Gastroesophageal sphincter (tissue), 4 donors: ENCODE results near the gene CADM1. TPM values are rescaled to one million over a fixed set of nuclear protein-coding genes. Genes with fewer than 3 reads are reported as not detected.

Experiments
- ATAC-seq: fragments of 150-250 bp; one replicate; pipeline ENCODE4 v1.9.1; 2016; ENCODE audit warnings: mild to moderate bottlenecking, moderate library complexity
- H3K27ac ChIP-seq, 4 donors: fragments of 200-600 bp; sonication (generic) in 3 of 4; 1 replicate in 3 of 4; 2 replicates in 1 of 4; pipeline ENCODE4 v1.5.1; 2016 to 2019
- H3K27me3 ChIP-seq: fragments of 200-600 bp; sonication (generic); one replicate; pipeline ENCODE4 v1.5.1; 2019
- H3K36me3 ChIP-seq, 2 donors: fragments of 200-600 bp; sonication (generic); one replicate each; pipeline ENCODE4 v1.5.1; 2019; ENCODE audit warnings: control low read depth in 1 of 2
- H3K4me1 ChIP-seq, 3 donors: fragments of 200-600 bp; sonication (generic); 1 replicate in 2 of 3; 2 replicates in 1 of 3; pipeline ENCODE4 v1.5.1; 2016 to 2019; ENCODE audit warnings: control low read depth in 2 of 3
- H3K4me3 ChIP-seq, 2 donors: fragments of 200-600 bp; sonication (generic); one replicate each; pipeline ENCODE4 v1.5.1; 2019; ENCODE audit warnings: mild to moderate bottlenecking in 1 of 2, moderate library complexity in 1 of 2
- H3K9me3 ChIP-seq, 3 donors: fragments of 200-600 bp; sonication (generic); one replicate each; pipeline ENCODE4 v1.5.1; 2017 to 2019; ENCODE audit warnings: control low read depth in 2 of 3
- CTCF ChIP-seq, 4 experiments: fragments of 200-600 bp in 2 of 4; fragments of 450-650 bp in 2 of 4; sonication (generic) in 1 of 4; IDR thresholded peaks; one replicate each; pipeline ENCODE4 v1.5.1; 2017 to 2019; ENCODE audit warnings: antibody characterized with exemption in 4 of 4, mild to moderate bottlenecking in 2 of 4, moderate library complexity in 2 of 4
- EP300 ChIP-seq: sonication (generic); formaldehyde crosslinking; IDR thresholded peaks from one replicate; pipeline ENCODE4 v1.6.1; 2017; ENCODE audit warnings: antibody characterized with exemption, mild to moderate bottlenecking
- POLR2A ChIP-seq, 2 donors: fragments of 450-650 bp; IDR thresholded peaks; one replicate each; pipeline ENCODE4 v1.6.1; 2017; ENCODE audit warnings: antibody characterized with exemption in 2 of 2, mild to moderate bottlenecking in 2 of 2, moderate library complexity in 1 of 2
- POLR2AphosphoS5 ChIP-seq: sonication (generic); formaldehyde crosslinking; IDR thresholded peaks from one replicate; pipeline ENCODE4 v1.6.1; 2017; ENCODE audit warnings: antibody characterized with exemption
- WGBS, 2 donors: methylation state at CpG; one replicate each; pipeline ENCODE4 v1.1.5; 2018; ENCODE audit warnings: low coverage in 1 of 2; 5-methylcytosine and 5-hydroxymethylcytosine counted together
- total RNA-seq, 4 donors: library from RNA; depleted of rRNA; stranded (reverse); fragments of >200 nt; gene quantifications; one replicate each; pipeline ENCODE4 v1.1.0, GENCODE V29; 2016

The CADM1 gene
- total RNA-seq, 4 donors from 2014 or later, result 10.4 to 23.5 (median 17.1) TPM

GRCh38 chr11:115464269-115464668 is 39.9 kb downstream of the CADM1 start:
- H3K9me3 ChIP-seq, result no peaks in the 10 kb centered on the region
- H3K4me3 ChIP-seq, result no peak overlapping the region
- WGBS, 2 donors, result 61 to 82% methylated on average over 2 of the region's 2 CpGs
- H3K27ac ChIP-seq, result no peak overlapping the region
- no peaks in the 10 kb centered on the region for H3K27me3 ChIP-seq
- H3K36me3 ChIP-seq, result no peaks in the 10 kb centered on the region
- ATAC-seq, result no peak
- no peaks in the 10 kb centered on the region for H3K4me1 ChIP-seq
- TF ChIP-seq POLR2A (IDR thresholded peaks at IDR 0.05), result no peak
- no peak for TF ChIP-seq POLR2AphosphoS5
- no peak for TF ChIP-seq EP300
- TF ChIP-seq CTCF (IDR thresholded peaks at IDR 0.05), result no peak

- no peaks in the 10 kb centered on the region for H3K4me1 ChIP-seq
- no peaks in the 10 kb centered on the region for H3K9me3 ChIP-seq
- H3K27ac ChIP-seq, result no peak overlapping the region
- H3K36me3 ChIP-seq, result no peaks in the 10 kb centered on the region
- WGBS, 2 donors, result 86 to 96% methylated on average over 3 of the region's 3 CpGs
- no peaks in the 10 kb centered on the region for H3K27me3 ChIP-seq
- ATAC-seq, result no peak
- H3K4me3 ChIP-seq, result no peak overlapping the region
- no peak for TF ChIP-seq CTCF (IDR thresholded peaks at IDR 0.05)
- no peak for TF ChIP-seq POLR2A (IDR thresholded peaks at IDR 0.05)
- no peak for TF ChIP-seq EP300
- no peak for TF ChIP-seq POLR2AphosphoS5
Measured at GRCh38 chr11:115463606-115464005, 40.6 kb downstream of the CADM1 start.

- Histone ChIP-seq H3K9me3 (no peaks in the 10 kb centered on the region), H3K4me3 (no peak overlapping the region), H3K27ac (no peak overlapping the region), H3K4me1 (no peaks in the 10 kb centered on the region), H3K27me3 (no peaks in the 10 kb centered on the region), H3K36me3 (no peaks in the 10 kb centered on the region)
- ATAC-seq, result no peak
- TF ChIP-seq CTCF (IDR thresholded peaks at IDR 0.05) (no peak), POLR2AphosphoS5 (no peak)
- 82 to 100% methylated on average over 1 of the region's 1 CpG for WGBS, 2 donors
Measured at GRCh38 chr11:115462757-115463156, 41.5 kb downstream of the CADM1 start.

GRCh38 chr11:115462004-115462541 is 42.1 kb downstream of the CADM1 start:
- H3K4me1 ChIP-seq, result no peaks in the 10 kb centered on the region
- 65 to 88% methylated on average over 11 to 15 of the region's 18 CpGs for WGBS, 2 donors
- ATAC-seq, result no peak
- no peaks in the 10 kb centered on the region for H3K27me3 ChIP-seq
- no peak overlapping the region for H3K4me3 ChIP-seq
- no peaks in the 10 kb centered on the region for H3K9me3 ChIP-seq
- TF ChIP-seq CTCF (IDR thresholded peaks at IDR 0.05) (peak in 1 of 4 experiments; percentile 10), POLR2A (IDR thresholded peaks at IDR 0.05) (no peak), POLR2AphosphoS5 (no peak), EP300 (no peak)
- H3K27ac ChIP-seq, result no peak overlapping the region
- no peaks in the 10 kb centered on the region for H3K36me3 ChIP-seq

GRCh38 chr11:115460512-115460911 is 43.7 kb downstream of the CADM1 start:
- ATAC-seq, result no peak
- TF ChIP-seq POLR2AphosphoS5, result no peak
- no peak for TF ChIP-seq EP300
- TF ChIP-seq POLR2A (IDR thresholded peaks at IDR 0.05), result no peak
- no peaks in the 10 kb centered on the region for H3K27me3 ChIP-seq
- WGBS, 2 donors, result 96 to 100% methylated on average over 1 of the region's 1 CpG
- no peaks in the 10 kb centered on the region for H3K4me1 ChIP-seq
- no peak overlapping the region for H3K4me3 ChIP-seq
- no peak overlapping the region for H3K27ac ChIP-seq
- H3K9me3 ChIP-seq, result no peaks in the 10 kb centered on the region
- no peaks in the 10 kb centered on the region for H3K36me3 ChIP-seq
